Measurements from ENCODE around the gene ZRANB3.
A peak's percentile ranks its signal among the peaks of the same experiment; 100 is the strongest.

ZRANB3 gene

GRCh38 chr2:135279209-135279608, 251.8 kb downstream of the ZRANB3 start:
- DNase-seq, result no peak
- H3K27me3 ChIP-seq (ENCODE audit: insufficient read depth, low read depth, severe bottlenecking), result no peaks in the 10 kb centered on the region
- no peak overlapping the region for H3K27ac ChIP-seq
- no peak for TF ChIP-seq CTCF (IDR thresholded peaks at IDR 0.05; ENCODE audit: low read depth, low read length)
- H3K36me3 ChIP-seq, result no peaks in the 10 kb centered on the region
- H3K9me3 ChIP-seq (ENCODE audit: severe bottlenecking), result no peaks in the 10 kb centered on the region
- no peak overlapping the region for H3K4me3 ChIP-seq (ENCODE audit: low read depth, low read length)

GRCh38 chr2:135276525-135276924, 254.5 kb downstream of the ZRANB3 start:
- no peaks in the 10 kb centered on the region for H3K27me3 ChIP-seq (ENCODE audit: insufficient read depth, low read depth, severe bottlenecking)
- no peak overlapping the region for H3K4me3 ChIP-seq (ENCODE audit: low read depth, low read length)
- no peak overlapping the region for H3K27ac ChIP-seq
- no peak for DNase-seq
- no peaks in the 10 kb centered on the region for H3K9me3 ChIP-seq (ENCODE audit: severe bottlenecking)
- TF ChIP-seq CTCF (IDR thresholded peaks at IDR 0.05; ENCODE audit: low read depth, low read length), result no peak
- no peaks in the 10 kb centered on the region for H3K36me3 ChIP-seq

GRCh38 chr2:135271006-135271405, 260.0 kb downstream of the ZRANB3 start:
- TF ChIP-seq CTCF (IDR thresholded peaks at IDR 0.05; ENCODE audit: low read depth, low read length), result no peak
- Histone ChIP-seq H3K27ac (no peak overlapping the region), H3K27me3 (ENCODE audit: insufficient read depth, low read depth, severe bottlenecking) (no peaks in the 10 kb centered on the region), H3K4me3 (ENCODE audit: low read depth, low read length) (no peak overlapping the region), H3K36me3 (peaks cover 4% of the 10 kb centered on the region), H3K9me3 (ENCODE audit: severe bottlenecking) (no peaks in the 10 kb centered on the region)
- DNase-seq, result no peak

GRCh38 chr2:135265960-135266490, 265.0 kb downstream of the ZRANB3 start:
- TF ChIP-seq CTCF (IDR thresholded peaks at IDR 0.05; ENCODE audit: low read depth, low read length), result no peak
- peaks cover 4% of the 10 kb centered on the region for H3K36me3 ChIP-seq
- no peak overlapping the region for H3K4me3 ChIP-seq (ENCODE audit: low read depth, low read length)
- peak; percentile 64 for DNase-seq
- no peaks in the 10 kb centered on the region for H3K9me3 ChIP-seq (ENCODE audit: severe bottlenecking)
- H3K27me3 ChIP-seq (ENCODE audit: insufficient read depth, low read depth, severe bottlenecking), result no peaks in the 10 kb centered on the region
- H3K27ac ChIP-seq, result 0 out of 2 replicates have a peak overlapping the region, but pooled peaks have one; percentile 32

- H3K9me3 ChIP-seq (ENCODE audit: severe bottlenecking), result no peaks in the 10 kb centered on the region
- no peaks in the 10 kb centered on the region for H3K27me3 ChIP-seq (ENCODE audit: insufficient read depth, low read depth, severe bottlenecking)
- no peak for DNase-seq
- no peaks in the 10 kb centered on the region for H3K36me3 ChIP-seq
- no peak for TF ChIP-seq CTCF (IDR thresholded peaks at IDR 0.05; ENCODE audit: low read depth, low read length)
- H3K4me3 ChIP-seq (ENCODE audit: low read depth, low read length), result no peak overlapping the region
- no peak overlapping the region for H3K27ac ChIP-seq
Measured at GRCh38 chr2:135259123-135259522, 271.9 kb downstream of the ZRANB3 start.

- Histone ChIP-seq H3K4me3 (ENCODE audit: low read depth, low read length) (no peak overlapping the region), H3K36me3 (no peaks in the 10 kb centered on the region), H3K27me3 (ENCODE audit: insufficient read depth, low read depth, severe bottlenecking) (no peaks in the 10 kb centered on the region), H3K9me3 (ENCODE audit: severe bottlenecking) (no peaks in the 10 kb centered on the region), H3K27ac (no peak overlapping the region)
- peak; percentile 42 for DNase-seq
- TF ChIP-seq CTCF (IDR thresholded peaks at IDR 0.05; ENCODE audit: low read depth, low read length), result peak; percentile 68
Measured at GRCh38 chr2:135258193-135258592, 272.8 kb downstream of the ZRANB3 start.
